HepG2 (cell line): Measurements from ENCODE around the gene LRR1. TPM values are rescaled to one million over a fixed set of nuclear protein-coding genes. Genes with fewer than 3 reads are reported as not detected.
A peak's percentile ranks its signal among the peaks of the same experiment; 100 is the strongest.

Experiments
- ASH2L ChIP-seq: fragments of 300-600, 200-600 bp; sonication (generic); IDR thresholded peaks from 2 replicates; pipeline ENCODE4 v1.7.0; 2017; ENCODE audit warnings: low read depth, mild to moderate bottlenecking, moderate library complexity, mixed read lengths, low read length; ENCODE audit not compliant: insufficient read length
- CREM ChIP-seq, 2 experiments: sonication (generic) in 1 of 2; formaldehyde crosslinking in 1 of 2; IDR thresholded peaks; 2 replicates each; pipeline versions ENCODE4 v1.4.0 to v1.6.1; 2016 to 2020; ENCODE audit warnings: antibody characterized with exemption in 1 of 2, mild to moderate bottlenecking in 1 of 2, missing genetic modification reagents in 1 of 2
- ELF1 ChIP-seq: sonication (generic); formaldehyde crosslinking; IDR thresholded peaks from 2 replicates; pipeline ENCODE4 v1.4.0; 2020; ENCODE audit warnings: missing genetic modification reagents
- ESRRA ChIP-seq: sonication (generic); formaldehyde crosslinking; IDR thresholded peaks from 2 replicates; pipeline ENCODE4 v1.5.1; 2020; ENCODE audit warnings: mild to moderate bottlenecking, low read depth, missing genetic modification reagents
- FOSL1 ChIP-seq: sonication (generic); formaldehyde crosslinking; IDR thresholded peaks from 2 replicates; pipeline ENCODE4 v1.9.0; 2021; ENCODE audit warnings: missing genetic modification reagents, borderline replicate concordance
- FOXJ3 ChIP-seq: sonication (generic); formaldehyde crosslinking; IDR thresholded peaks from 2 replicates; pipeline ENCODE4 v1.4.0; 2020; ENCODE audit warnings: missing genetic modification reagents, mild to moderate bottlenecking, borderline replicate concordance
- GATA4 ChIP-seq: sonication (generic); IDR thresholded peaks from 2 replicates; pipeline ENCODE4 v1.6.1; 2016; ENCODE audit warnings: antibody characterized with exemption, low read depth, borderline replicate concordance
- GLI4 ChIP-seq: sonication (generic); formaldehyde crosslinking; IDR thresholded peaks from 2 replicates; pipeline ENCODE4 v1.5.1; 2020; ENCODE audit warnings: missing genetic modification reagents, mild to moderate bottlenecking, moderate library complexity, borderline replicate concordance
- HBP1 ChIP-seq: IDR thresholded peaks from 2 replicates; pipeline ENCODE4 v1.6.1; 2016; ENCODE audit warnings: low read depth, control low read depth
- ONECUT2 ChIP-seq: sonication (generic); formaldehyde crosslinking; IDR thresholded peaks from 2 replicates; pipeline ENCODE4 v1.4.0; 2020; ENCODE audit warnings: missing genetic modification reagents
- PAX8 ChIP-seq: sonication (generic); formaldehyde crosslinking; IDR thresholded peaks from 2 replicates; pipeline ENCODE4 v1.8.0; 2022; ENCODE audit warnings: mild to moderate bottlenecking, missing genetic modification reagents, borderline replicate concordance
- PLRG1 ChIP-seq: fragments of 450-650 bp; conservative IDR thresholded peaks from 2 replicates; pipeline ENCODE4 v1.6.1; 2016
- RNF2 ChIP-seq: fragments of 450-650 bp; conservative IDR thresholded peaks from 2 replicates; pipeline ENCODE4 v1.6.1; 2016; ENCODE audit warnings: low read depth
- SYNCRIP ChIP-seq: fragments of 200-400 bp; formaldehyde crosslinking; IDR thresholded peaks from 2 replicates; pipeline ENCODE4 v1.6.1; 2018; ENCODE audit warnings: mild to moderate bottlenecking, low read depth, low read length; ENCODE audit not compliant: insufficient read depth
- ZC3H4 ChIP-seq: sonication (generic); formaldehyde crosslinking; IDR thresholded peaks from 2 replicates; pipeline ENCODE4 v1.4.0; 2020; ENCODE audit warnings: missing genetic modification reagents, borderline replicate concordance
- ZFP41 ChIP-seq: sonication (generic); formaldehyde crosslinking; IDR thresholded peaks from 2 replicates; pipeline ENCODE4 v1.4.0; 2020; ENCODE audit warnings: mild to moderate bottlenecking, missing genetic modification reagents, borderline replicate concordance
- ZNF101 ChIP-seq: sonication (generic); formaldehyde crosslinking; IDR thresholded peaks from 2 replicates; pipeline ENCODE4 v1.4.0; 2020; ENCODE audit warnings: mild to moderate bottlenecking, low read depth, missing genetic modification reagents, borderline replicate concordance
- ZNF33A ChIP-seq: sonication (generic); formaldehyde crosslinking; IDR thresholded peaks from 2 replicates; pipeline ENCODE4 v1.5.1; 2020; ENCODE audit warnings: missing genetic modification reagents, mild to moderate bottlenecking, moderate library complexity, borderline replicate concordance
- ZNF350 ChIP-seq: sonication (generic); formaldehyde crosslinking; IDR thresholded peaks from 2 replicates; pipeline ENCODE4 v1.4.0; 2020; ENCODE audit warnings: mild to moderate bottlenecking, low read depth, missing genetic modification reagents, borderline replicate concordance
- ZNF672 ChIP-seq: sonication (generic); formaldehyde crosslinking; IDR thresholded peaks from 2 replicates; pipeline ENCODE4 v1.8.1; 2022; ENCODE audit warnings: missing genetic modification reagents
- ZNF788 ChIP-seq: sonication (generic); formaldehyde crosslinking; IDR thresholded peaks from 2 replicates; pipeline ENCODE4 v1.5.0; 2020; ENCODE audit warnings: mild to moderate bottlenecking, missing genetic modification reagents, borderline replicate concordance
- polyA plus RNA-seq, 8 experiments: library from polyadenylated mRNA; depleted of rRNA in 3 of 8; stranded (reverse) in 7 of 8; unstranded in 1 of 8; fragments of >200 nt; fragmentation: Illumina TruSeq in 4 of 8; extraction: Trizol in 4 of 8; gene quantifications; 2 replicates each; pipeline versions ENCODE4 v1.2.1 to v1.2.3, GENCODE V29; 2011 to 2016; ENCODE audit warnings: low read depth in 4 of 8, missing spikeins in 1 of 8, mixed read lengths in 1 of 8; ENCODE audit not compliant: insufficient read depth in 1 of 8
- total RNA-seq, 5 experiments: library from RNA; depleted of rRNA; stranded (reverse); fragments of >200 nt; fragmentation: Illumina TruSeq; extraction: Trizol; gene quantifications; 2 replicates each; pipeline ENCODE4 v1.2.3, GENCODE V29; 2016; ENCODE audit warnings: low read depth in 1 of 5
- TF ChIP-seq, protein P1 (sequence below): sonication (generic); formaldehyde crosslinking; IDR thresholded peaks from 2 replicates; pipeline ENCODE4 v1.5.0; 2020; ENCODE audit warnings: mild to moderate bottlenecking, missing genetic modification reagents
- TF ChIP-seq, protein P2 (sequence below): sonication (generic); formaldehyde crosslinking; IDR thresholded peaks from 2 replicates; pipeline ENCODE4 v1.4.0; 2020; ENCODE audit warnings: missing genetic modification reagents

Gene LRR1
- total and polyA plus RNA-seq, 2 of the 13 experiments (the other 11 are each of a cell fraction or from before 2014, with no cell fraction given) = 7.0 to 36.2 TPM

DNA sequence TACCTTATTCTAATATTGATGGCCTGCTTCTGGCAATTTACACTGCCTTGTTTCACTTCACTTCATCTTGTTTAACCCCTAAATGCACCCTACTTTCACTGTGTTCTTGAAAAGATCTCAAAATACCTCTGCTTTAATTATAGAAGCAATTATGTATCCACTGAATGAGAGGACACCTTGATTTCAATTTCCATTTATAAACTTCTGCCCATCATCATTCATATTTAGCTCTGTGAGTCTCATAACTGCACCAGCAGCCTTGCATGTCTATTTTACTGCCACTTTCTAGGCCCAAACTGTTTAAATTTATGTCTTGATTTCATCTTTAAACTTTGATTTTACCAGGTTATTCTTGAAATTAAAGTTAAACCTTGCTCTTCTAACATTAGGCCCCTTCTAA, 43.4 kb downstream of the LRR1 start (continued):
- TF ChIP-seq, protein P1, sequence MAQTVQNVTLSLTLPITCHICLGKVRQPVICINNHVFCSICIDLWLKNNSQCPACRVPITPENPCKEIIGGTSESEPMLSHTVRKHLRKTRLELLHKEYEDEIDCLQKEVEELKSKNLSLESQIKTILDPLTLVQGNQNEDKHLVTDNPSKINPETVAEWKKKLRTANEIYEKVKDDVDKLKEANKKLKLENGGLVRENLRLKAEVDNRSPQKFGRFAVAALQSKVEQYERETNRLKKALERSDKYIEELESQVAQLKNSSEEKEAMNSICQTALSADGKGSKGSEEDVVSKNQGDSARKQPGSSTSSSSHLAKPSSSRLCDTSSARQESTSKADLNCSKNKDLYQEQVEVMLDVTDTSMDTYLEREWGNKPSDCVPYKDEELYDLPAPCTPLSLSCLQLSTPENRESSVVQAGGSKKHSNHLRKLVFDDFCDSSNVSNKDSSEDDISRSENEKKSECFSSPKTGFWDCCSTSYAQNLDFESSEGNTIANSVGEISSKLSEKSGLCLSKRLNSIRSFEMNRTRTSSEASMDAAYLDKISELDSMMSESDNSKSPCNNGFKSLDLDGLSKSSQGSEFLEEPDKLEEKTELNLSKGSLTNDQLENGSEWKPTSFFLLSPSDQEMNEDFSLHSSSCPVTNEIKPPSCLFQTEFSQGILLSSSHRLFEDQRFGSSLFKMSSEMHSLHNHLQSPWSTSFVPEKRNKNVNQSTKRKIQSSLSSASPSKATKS (CRISPR knock-in tag) = no peak
- TF ChIP-seq FOSL1 (CRISPR knock-in tag) (no peak), ZNF33A (no peak), ZNF672 (CRISPR knock-in tag) (no peak), ESRRA (0 out of 2 replicates have a peak, but pooled peaks have one; percentile 3), SYNCRIP (no peak), ONECUT2 (0 out of 2 replicates have a peak, but pooled peaks have one; percentile 0), GATA4 (no peak), GLI4 (CRISPR knock-in tag) (no peak), ZNF101 (CRISPR knock-in tag) (no peak), ASH2L (peak; percentile 33), ZNF788 (CRISPR knock-in tag) (no peak), ELF1 (CRISPR knock-in tag) (no peak), PLRG1 (no peak), HBP1 (no peak), ZC3H4 (CRISPR knock-in tag) (no peak), FOXJ3 (CRISPR knock-in tag) (no peak), ZNF350 (CRISPR knock-in tag) (no peak), PAX8 (CRISPR knock-in tag) (no peak), ZFP41 (CRISPR knock-in tag) (no peak), RNF2 (no peak), CREM (IDR thresholded peaks at IDR 0.05) (peak; percentile 26; the same call in 1 of the 2 replicates), CREM (CRISPR knock-in tag; IDR thresholded peaks at IDR 0.05) (no peak)
- TF ChIP-seq, protein P2, sequence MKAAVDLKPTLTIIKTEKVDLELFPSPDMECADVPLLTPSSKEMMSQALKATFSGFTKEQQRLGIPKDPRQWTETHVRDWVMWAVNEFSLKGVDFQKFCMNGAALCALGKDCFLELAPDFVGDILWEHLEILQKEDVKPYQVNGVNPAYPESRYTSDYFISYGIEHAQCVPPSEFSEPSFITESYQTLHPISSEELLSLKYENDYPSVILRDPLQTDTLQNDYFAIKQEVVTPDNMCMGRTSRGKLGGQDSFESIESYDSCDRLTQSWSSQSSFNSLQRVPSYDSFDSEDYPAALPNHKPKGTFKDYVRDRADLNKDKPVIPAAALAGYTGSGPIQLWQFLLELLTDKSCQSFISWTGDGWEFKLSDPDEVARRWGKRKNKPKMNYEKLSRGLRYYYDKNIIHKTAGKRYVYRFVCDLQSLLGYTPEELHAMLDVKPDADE = no peak
